Sigmoid colon (tissue), 7 donors: Measurements from ENCODE around the gene COL11A1. TPM values are rescaled to one million over a fixed set of nuclear protein-coding genes. Genes with fewer than 3 reads are reported as not detected.
"Not testable (repeated sequence)": the region's sequence is repeated elsewhere in the genome, so short reads cannot be mapped to it uniquely, and the experiment has no call there.

ENCODE experiments used
- DNase-seq: peaks from one replicate; pipeline ENCODE4 v3.0.0-alpha.2; 2019
- H3K27ac ChIP-seq, 4 donors: fragments of 200-600 bp; sonication (generic); one replicate each; pipeline ENCODE4 v1.5.1; 2016 to 2019; ENCODE audit warnings: mild to moderate bottlenecking in 1 of 4
- H3K27me3 ChIP-seq, 3 donors: fragments of 200-600 bp; sonication (generic); one replicate each; pipeline ENCODE4 v1.5.1; 2019; ENCODE audit warnings: mild to moderate bottlenecking in 1 of 3
- H3K36me3 ChIP-seq, 4 donors: fragments of 200-600 bp; sonication (generic); one replicate each; pipeline ENCODE4 v1.5.1; 2016 to 2019
- H3K4me1 ChIP-seq, 4 donors: fragments of 200-600 bp; sonication (generic); one replicate each; pipeline ENCODE4 v1.5.1; 2017 to 2019
- H3K4me3 ChIP-seq, 4 donors: fragments of 200-600 bp; sonication (generic); one replicate each; pipeline ENCODE4 v1.5.1; 2017 to 2019; ENCODE audit warnings: mild to moderate bottlenecking in 2 of 4, moderate library complexity in 1 of 4
- H3K9me3 ChIP-seq, 4 donors: fragments of 200-600 bp in 3 of 4; sonication (generic) in 3 of 4; one replicate each; pipeline versions ENCODE4 v1.5.1 to v1.6.1; 2013 to 2019
- CTCF ChIP-seq, 4 experiments: fragments of 450-650 bp in 3 of 4; fragments of 200-600 bp in 1 of 4; IDR thresholded peaks; one replicate each; pipeline ENCODE4 v1.5.1; 2016 to 2019; ENCODE audit warnings: antibody characterized with exemption in 4 of 4, mild to moderate bottlenecking in 3 of 4, moderate library complexity in 2 of 4
- EP300 ChIP-seq, 4 donors: sonication (generic); formaldehyde crosslinking; IDR thresholded peaks; one replicate each; pipeline ENCODE4 v1.6.1; 2017; ENCODE audit warnings: antibody characterized with exemption in 4 of 4
- POLR2A ChIP-seq, 2 donors: fragments of 450-650 bp; IDR thresholded peaks; one replicate each; pipeline ENCODE4 v1.6.1; 2016; ENCODE audit warnings: antibody characterized with exemption in 2 of 2, mild to moderate bottlenecking in 2 of 2, moderate library complexity in 2 of 2
- POLR2AphosphoS5 ChIP-seq, 4 donors: sonication (generic); formaldehyde crosslinking; IDR thresholded peaks; one replicate each; pipeline ENCODE4 v1.6.1; 2017; ENCODE audit warnings: antibody characterized with exemption in 4 of 4
- WGBS, 2 donors: extraction: QIAGEN DNeasy Blood & Tissue Kit; methylation state at CpG; one replicate each; pipeline ENCODE4 v1.1.7; 2013; 5-methylcytosine and 5-hydroxymethylcytosine counted together
- intact Hi-C: fragments of 100-400 bp; cut with DNase I; formaldehyde crosslinking; loops from one replicate; pipeline ENCODE4 v1.15.1; 2023
- polyA plus RNA-seq, 3 donors: library from polyadenylated mRNA; stranded (reverse); fragments of 200-250 nt; gene quantifications; one replicate each; pipeline ENCODE4 v1.2.3, GENCODE V29; 2013
- total RNA-seq, 4 donors: library from RNA; depleted of rRNA; stranded (reverse); fragments of >200 nt; gene quantifications; one replicate each; pipeline ENCODE4 v1.1.0, GENCODE V29; 2016
- donor health status: healthy with polysubstance abuse.
- donor health status: Bipolar disorder and iron deficiency.
- donor health status: healthy.

The COL11A1 gene
- total and polyA plus RNA-seq, 7 donors = 0.36 to 1.4 (median 0.99) TPM; not detected in 2

GRCh38 chr1:102942324-102942723 is 166.0 kb downstream of the COL11A1 start:
- no peaks in the 10 kb centered on the region for H3K27me3 ChIP-seq

GRCh38 chr1:102941366-102941947 is 166.9 kb downstream of the COL11A1 start:
- no peak overlapping the region for H3K27ac ChIP-seq
- no peaks in the 10 kb centered on the region for H3K36me3 ChIP-seq
- TF ChIP-seq POLR2AphosphoS5 (IDR thresholded peaks at IDR 0.05) (no peak), EP300 (IDR thresholded peaks at IDR 0.05) (no peak), POLR2A (IDR thresholded peaks at IDR 0.05) (no peak), CTCF (IDR thresholded peaks at IDR 0.05) (no peak)
- no peak overlapping the region for H3K4me3 ChIP-seq
- intact Hi-C loops = no loop called here
- no peaks in the 10 kb centered on the region for H3K9me3 ChIP-seq
- H3K27me3 ChIP-seq = no peaks in the 10 kb centered on the region
- no peaks in the 10 kb centered on the region for H3K4me1 ChIP-seq
- no peak for DNase-seq

More at GRCh38 chr1:102942324-102942723, 166.0 kb downstream of the COL11A1 start:
- no peaks in the 10 kb centered on the region for H3K9me3 ChIP-seq
- H3K27ac ChIP-seq = no peak overlapping the region
- no peak for TF ChIP-seq CTCF (IDR thresholded peaks at IDR 0.05)
- TF ChIP-seq POLR2AphosphoS5 (IDR thresholded peaks at IDR 0.05) = no peak
- no peak for TF ChIP-seq POLR2A (IDR thresholded peaks at IDR 0.05)
- no peak for TF ChIP-seq EP300 (IDR thresholded peaks at IDR 0.05)
- no peaks in the 10 kb centered on the region for H3K4me1 ChIP-seq
- no peaks in the 10 kb centered on the region for H3K36me3 ChIP-seq
- intact Hi-C loops = no loop called here
- no peak for DNase-seq
- no peak overlapping the region for H3K4me3 ChIP-seq
- WGBS, 2 donors = 62 to 73% methylated on average over 2 of the region's 2 CpGs

- H3K27ac ChIP-seq = no peak overlapping the region
- no peaks in the 10 kb centered on the region for H3K27me3 ChIP-seq
- DNase-seq = no peak
- no peaks in the 10 kb centered on the region for H3K36me3 ChIP-seq
- TF ChIP-seq POLR2A (IDR thresholded peaks at IDR 0.05) = no peak
- no peak for TF ChIP-seq POLR2AphosphoS5 (IDR thresholded peaks at IDR 0.05)
- TF ChIP-seq EP300 (IDR thresholded peaks at IDR 0.05) = no peak
- no peak for TF ChIP-seq CTCF (IDR thresholded peaks at IDR 0.05)
- H3K4me1 ChIP-seq = no peaks in the 10 kb centered on the region
- 53 to 72% methylated on average over 3 of the region's 3 CpGs for WGBS, 2 donors
- H3K9me3 ChIP-seq = no peaks in the 10 kb centered on the region
- no peak overlapping the region for H3K4me3 ChIP-seq
- intact Hi-C loops = no loop called here
Measured at GRCh38 chr1:102937401-102937800, 170.9 kb downstream of the COL11A1 start.

- intact Hi-C loops, H3K4me1 ChIP-seq, H3K27ac ChIP-seq, H3K36me3 ChIP-seq, DNase-seq, H3K27me3 ChIP-seq, H3K9me3 ChIP-seq, H3K4me3 ChIP-seq: not testable (repeated sequence)
- WGBS, 2 donors = 75 to 85% methylated on average over 8 of the region's 9 CpGs
Measured at GRCh38 chr1:102933362-102933761, 175.0 kb downstream of the COL11A1 start.

GRCh38 chr1:102919659-102920058 is 188.7 kb downstream of the COL11A1 start:
- Histone ChIP-seq H3K36me3 (no peaks in the 10 kb centered on the region), H3K9me3 (no peaks in the 10 kb centered on the region), H3K4me1 (no peaks in the 10 kb centered on the region), H3K27me3 (no peaks in the 10 kb centered on the region), H3K27ac (no peak overlapping the region), H3K4me3 (no peak overlapping the region)
- 27 to 29% methylated on average over 1 of the region's 1 CpG for WGBS, 2 donors
- intact Hi-C loops = no loop called here
- no peak for TF ChIP-seq CTCF (IDR thresholded peaks at IDR 0.05)
- TF ChIP-seq POLR2A (IDR thresholded peaks at IDR 0.05) = no peak
- TF ChIP-seq EP300 (IDR thresholded peaks at IDR 0.05) = no peak
- TF ChIP-seq POLR2AphosphoS5 (IDR thresholded peaks at IDR 0.05) = no peak
- DNase-seq = no peak
